ENCODE measurements around the gene CACNA2D1.

CACNA2D1 gene

GRCh38 chr7:82443547-82444219, at the start of gene CACNA2D1:
TSS of gene CACNA2D1 (minus strand) at chr7:82443777.
- no peak for DNase-seq (ENCODE audit: low read depth)

DNA sequence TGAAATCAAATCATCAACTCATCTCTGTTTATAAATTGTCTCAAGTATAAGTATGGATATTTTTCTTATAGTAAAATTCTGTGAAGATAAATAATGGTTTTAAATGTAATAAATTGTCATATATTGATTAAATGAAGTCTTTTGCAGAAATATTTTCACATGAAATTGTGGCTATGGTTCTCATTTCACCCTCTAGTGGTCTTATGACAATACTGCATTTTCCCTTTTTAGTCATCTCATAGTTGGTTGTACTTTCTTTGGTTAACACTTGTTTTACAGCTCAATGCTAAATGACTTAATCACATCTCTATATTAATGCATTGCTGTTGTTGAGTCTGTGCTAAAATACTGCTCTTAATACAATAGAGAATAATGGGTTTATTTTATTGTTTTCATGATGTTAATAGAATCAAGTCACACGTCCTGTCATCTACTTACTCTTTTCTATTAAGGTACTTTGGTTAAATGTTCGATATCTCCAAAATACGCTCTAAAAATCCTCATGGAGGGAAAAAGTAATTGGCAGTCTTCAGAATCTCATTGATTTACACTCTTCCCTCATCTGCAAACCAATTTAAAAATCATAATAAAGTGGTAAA, 38.0 kb upstream of the CACNA2D1 start:
- DNase-seq (ENCODE audit: low read depth), result no peak

DNA sequence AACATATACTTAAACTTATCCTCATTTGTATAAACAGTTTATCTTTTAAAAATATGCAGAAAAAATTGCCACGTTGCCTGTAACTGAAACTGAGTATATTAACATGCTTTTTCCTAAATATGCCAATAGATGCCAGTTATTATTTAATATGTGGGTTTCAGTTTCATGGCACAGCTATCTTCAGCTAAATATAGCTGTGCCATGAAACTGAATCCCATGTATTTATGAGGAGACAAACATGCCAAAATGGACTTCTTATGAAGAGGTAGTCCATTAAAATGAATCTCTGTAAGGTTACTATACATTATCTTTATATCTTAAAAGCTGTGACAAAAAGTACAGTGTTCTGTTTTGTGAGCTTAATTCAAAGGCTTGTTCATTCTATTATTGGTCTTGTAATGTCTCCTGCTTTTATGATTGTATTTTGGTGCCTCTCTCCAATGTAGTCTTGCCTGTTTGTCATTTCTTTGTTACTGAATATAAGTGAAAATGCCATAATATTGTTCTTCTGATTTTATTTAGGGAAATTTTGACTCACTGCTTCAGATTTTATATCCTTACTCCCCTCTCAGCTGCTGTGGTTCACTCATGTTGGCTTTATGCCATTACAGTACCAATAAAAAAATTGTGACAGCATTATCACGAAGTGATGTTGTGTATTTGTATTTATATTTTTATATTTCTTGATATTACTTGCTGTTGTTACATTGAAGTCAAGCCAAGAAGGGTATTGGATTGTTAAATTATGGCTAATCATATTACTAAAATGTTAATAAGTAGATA, 34.3 kb upstream of the CACNA2D1 start:
- no peak for DNase-seq (ENCODE audit: low read depth)

GRCh38 chr7:82472966-82473365, 29.4 kb upstream of the CACNA2D1 start:
- no peak for DNase-seq (ENCODE audit: low read depth)

GRCh38 chr7:82471351-82472020, 27.9 kb upstream of the CACNA2D1 start:
- DNase-seq (ENCODE audit: low read depth), result no peak

GRCh38 chr7:82469207-82469606, 25.6 kb upstream of the CACNA2D1 start:
- no peak for DNase-seq (ENCODE audit: low read depth)

GRCh38 chr7:82468435-82468834, 24.9 kb upstream of the CACNA2D1 start:
- DNase-seq (ENCODE audit: low read depth), result no peak

DNA sequence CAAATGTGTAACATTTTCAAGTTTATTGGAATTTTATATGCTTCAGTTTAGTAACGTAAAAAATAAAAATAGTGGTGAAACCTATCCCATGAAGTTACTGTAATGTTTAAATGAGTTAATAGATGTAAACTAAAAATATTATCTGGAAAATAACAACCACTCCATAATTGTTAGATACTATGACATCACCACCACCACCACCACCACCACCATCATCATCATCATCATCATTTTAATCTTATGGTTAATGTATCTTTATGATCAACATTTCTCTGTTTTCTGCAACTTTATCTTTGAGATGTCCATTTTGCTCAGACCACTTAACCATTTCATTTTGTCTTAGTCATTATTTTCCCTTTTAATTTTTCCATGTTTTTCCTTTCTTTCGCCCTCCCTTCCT, 23.4 kb upstream of the CACNA2D1 start:
- no peak for DNase-seq (ENCODE audit: low read depth)

- DNase-seq (ENCODE audit: low read depth), result no peak
Observed at GRCh38 chr7:82464372-82464771, 20.8 kb upstream of the CACNA2D1 start.

DNA sequence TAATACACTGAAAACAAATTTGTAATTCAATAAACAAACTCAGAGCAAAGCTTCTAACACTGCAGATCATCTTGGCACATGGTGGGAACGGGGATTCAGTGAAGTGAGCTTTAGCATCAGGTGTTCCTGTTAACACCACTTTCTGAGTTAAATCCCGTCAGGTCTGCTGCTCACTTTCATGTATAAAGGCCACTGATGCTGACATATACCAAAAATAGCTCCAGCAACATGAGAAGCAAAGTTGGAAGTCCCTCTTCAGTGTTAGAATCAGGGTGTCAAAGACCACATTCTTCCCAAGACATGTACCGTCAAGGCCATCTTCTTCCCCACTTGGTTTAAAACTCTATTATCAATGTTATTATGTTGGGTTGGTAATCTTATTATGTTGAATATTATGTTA, 11.7 kb upstream of the CACNA2D1 start:
- no peak for DNase-seq (ENCODE audit: low read depth)

- DNase-seq (ENCODE audit: low read depth), result no peak
Observed at GRCh38 chr7:82450759-82451158, 7.2 kb upstream of the CACNA2D1 start.

DNA sequence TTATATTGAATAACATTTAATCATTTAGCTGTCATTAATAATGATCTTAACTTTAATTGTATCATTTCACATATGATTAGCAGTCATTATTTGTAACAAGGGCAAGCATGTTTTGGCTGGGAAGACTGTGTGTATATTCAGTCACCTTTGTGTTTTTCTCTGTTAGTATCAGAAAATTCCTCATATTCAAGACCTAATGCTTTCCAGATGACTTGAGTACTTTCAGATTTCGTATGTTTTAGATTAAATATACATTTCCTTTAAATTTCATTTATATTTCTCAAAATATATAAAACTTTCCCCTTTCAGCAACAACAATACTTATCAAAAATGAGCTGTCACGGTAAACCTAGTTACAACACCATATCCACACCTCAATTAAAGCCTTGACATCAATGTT, 6.3 kb upstream of the CACNA2D1 start:
- DNase-seq (ENCODE audit: low read depth), result no peak

DNA sequence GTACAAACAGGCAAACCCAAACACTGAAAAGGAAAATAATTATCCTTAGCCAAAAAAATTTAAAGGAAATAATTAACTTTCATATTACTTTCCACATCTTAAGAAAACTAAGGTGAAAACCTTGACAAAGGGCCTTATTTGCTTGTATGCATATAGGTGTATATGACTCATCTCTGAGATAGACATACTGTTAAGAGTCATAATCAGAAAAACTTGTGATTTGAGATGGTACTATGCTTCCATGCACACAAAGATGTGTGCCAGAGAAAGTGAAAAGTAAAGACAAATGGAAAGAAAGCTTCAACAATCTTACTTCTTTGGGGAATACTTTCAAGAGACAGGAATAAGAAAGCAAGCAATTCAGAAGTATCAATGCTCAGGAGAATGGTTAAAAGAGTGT, 3.3 kb upstream of the CACNA2D1 start:
- DNase-seq (ENCODE audit: low read depth), result no peak

DNA sequence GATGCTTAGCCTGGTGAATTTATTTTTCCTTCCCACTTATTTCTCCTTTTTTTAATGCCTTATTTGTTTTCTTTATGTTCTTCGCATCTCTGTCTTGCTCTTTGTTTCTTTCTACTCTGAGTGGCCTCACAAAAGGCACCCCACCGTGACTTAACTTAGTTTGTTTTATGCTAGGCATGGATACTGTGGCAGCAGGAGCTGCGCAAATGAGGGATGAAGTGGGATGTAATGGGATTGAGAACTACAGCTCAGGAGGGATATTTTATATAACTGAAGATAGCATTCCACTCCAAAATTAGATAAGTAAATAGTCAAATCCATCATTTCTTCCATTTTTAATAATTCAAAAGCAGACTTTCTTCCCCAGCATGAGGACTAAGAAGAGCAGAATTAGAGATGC, 1.7 kb upstream of the CACNA2D1 start:
- DNase-seq (ENCODE audit: low read depth), result no peak

GRCh38 chr7:82444220-82444909, 788 bp upstream of the CACNA2D1 start:
- no peak for DNase-seq (ENCODE audit: low read depth)

- no peak for DNase-seq (ENCODE audit: low read depth)
Observed at GRCh38 chr7:82443036-82443546, 486 bp downstream of the CACNA2D1 start.

DNA sequence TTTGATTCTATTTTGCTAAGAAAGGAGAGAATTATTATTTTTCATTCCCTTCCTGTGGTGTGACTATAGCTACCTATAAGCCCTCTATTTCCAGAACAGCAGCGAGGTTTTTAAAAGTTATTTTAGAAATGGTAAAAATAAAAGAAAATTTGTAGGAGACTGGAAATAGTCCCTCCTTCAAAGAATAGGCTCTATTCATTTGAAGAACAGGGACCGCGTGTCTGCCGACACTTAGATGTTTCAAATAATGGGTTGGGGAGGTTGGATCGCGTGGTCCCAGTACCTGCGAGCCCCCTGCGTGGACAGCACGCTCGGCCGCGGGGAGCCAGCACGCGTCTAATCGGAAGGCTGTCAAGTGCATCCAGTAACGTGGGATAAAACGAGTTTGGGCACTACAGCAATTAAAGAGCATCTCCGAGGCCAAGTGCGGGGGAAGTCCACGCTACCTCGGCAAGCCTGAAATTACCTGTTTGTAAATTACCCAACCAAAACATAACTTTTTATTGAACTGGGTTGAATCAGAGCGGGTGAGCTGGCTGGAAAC, 1.0 kb downstream of the CACNA2D1 start:
- DNase-seq (ENCODE audit: low read depth), result no peak

- DNase-seq (ENCODE audit: low read depth), result no peak
Observed at GRCh38 chr7:82441669-82442478, 1.7 kb downstream of the CACNA2D1 start.

- DNase-seq (ENCODE audit: low read depth), result no peak
Observed at GRCh38 chr7:82438521-82438920, 5.1 kb downstream of the CACNA2D1 start.

GRCh38 chr7:82435769-82436168, 7.8 kb downstream of the CACNA2D1 start:
- DNase-seq (ENCODE audit: low read depth), result no peak

Measured in stimulated activated CD8-positive, alpha-beta memory T cell treated with anti-CD3 and anti-CD28 coated beads, Interleukin-7, amount 100 ng/mL, for 24 hours (primary cell).